GM12873 (cell line): Measurements from ENCODE around the gene HIP1.

ENCODE experiments used
- TF ChIP-seq, protein P1 (sequence below): IDR thresholded peaks from 2 replicates; pipeline ENCODE4 v1.5.1; 2012; ENCODE audit warnings: low read depth, mild to moderate bottlenecking, moderate library complexity, low read length, control low read depth; ENCODE audit not compliant: insufficient read depth; ENCODE audit errors: missing control alignments

The HIP1 gene

DNA sequence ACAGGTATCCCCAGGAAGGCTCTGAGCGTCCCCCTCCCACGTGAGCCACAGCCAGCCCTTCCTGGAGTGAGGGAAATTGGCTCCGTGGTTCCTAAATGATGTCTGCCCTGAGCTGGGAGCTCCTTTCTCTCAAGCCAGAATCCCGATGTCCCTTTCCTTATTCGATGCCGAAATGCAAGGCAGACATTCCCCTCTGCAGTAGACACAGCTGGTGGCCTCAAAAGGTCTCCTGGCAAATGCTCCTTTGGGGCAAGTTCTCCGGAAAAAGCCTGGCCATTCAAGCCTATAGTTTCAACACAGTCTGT lies 98.9 kb downstream of the HIP1 start:
- TF ChIP-seq, protein P1, sequence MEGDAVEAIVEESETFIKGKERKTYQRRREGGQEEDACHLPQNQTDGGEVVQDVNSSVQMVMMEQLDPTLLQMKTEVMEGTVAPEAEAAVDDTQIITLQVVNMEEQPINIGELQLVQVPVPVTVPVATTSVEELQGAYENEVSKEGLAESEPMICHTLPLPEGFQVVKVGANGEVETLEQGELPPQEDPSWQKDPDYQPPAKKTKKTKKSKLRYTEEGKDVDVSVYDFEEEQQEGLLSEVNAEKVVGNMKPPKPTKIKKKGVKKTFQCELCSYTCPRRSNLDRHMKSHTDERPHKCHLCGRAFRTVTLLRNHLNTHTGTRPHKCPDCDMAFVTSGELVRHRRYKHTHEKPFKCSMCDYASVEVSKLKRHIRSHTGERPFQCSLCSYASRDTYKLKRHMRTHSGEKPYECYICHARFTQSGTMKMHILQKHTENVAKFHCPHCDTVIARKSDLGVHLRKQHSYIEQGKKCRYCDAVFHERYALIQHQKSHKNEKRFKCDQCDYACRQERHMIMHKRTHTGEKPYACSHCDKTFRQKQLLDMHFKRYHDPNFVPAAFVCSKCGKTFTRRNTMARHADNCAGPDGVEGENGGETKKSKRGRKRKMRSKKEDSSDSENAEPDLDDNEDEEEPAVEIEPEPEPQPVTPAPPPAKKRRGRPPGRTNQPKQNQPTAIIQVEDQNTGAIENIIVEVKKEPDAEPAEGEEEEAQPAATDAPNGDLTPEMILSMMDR: no peak

DNA sequence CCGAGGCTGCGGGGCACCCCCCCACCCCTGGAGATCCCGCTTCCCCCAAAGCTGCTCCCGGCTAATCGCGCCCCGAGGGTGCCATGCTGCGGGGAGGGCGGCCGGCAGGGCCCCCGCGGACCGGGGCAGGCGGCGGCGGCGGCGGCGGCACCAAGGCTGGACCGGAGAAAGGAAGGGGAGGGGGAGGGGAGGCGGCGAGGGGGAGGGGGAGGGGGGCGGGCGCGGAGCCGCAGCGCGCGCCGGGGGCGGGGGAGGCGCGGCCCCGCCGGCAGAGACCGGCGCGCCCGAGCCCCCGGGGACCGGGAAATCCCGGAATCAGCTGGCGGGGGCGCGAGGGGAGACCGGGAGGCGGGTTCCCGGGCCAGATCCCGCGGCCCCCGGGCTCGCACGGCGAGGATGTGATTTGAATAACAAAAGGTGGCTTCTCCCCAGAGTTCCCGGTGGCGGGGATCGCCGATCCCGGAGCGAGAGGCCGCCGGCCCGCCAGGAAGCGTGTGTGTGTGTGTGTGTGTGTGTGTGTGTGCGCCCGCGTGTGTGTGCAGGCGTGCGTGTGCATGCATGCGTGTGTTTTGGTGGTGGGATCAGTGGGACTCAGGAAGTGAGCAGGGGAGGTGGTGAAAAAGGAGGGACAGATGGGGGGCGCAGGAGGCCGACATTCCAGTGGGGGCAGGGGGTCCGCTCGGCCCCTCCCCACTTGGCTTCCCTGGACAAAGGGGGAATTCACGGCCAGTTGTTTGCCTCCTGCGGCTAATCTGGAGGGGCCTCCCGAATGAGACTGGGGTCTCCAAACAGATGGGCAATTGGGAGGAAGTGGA lies 99.5 kb downstream of the HIP1 start:
- TF ChIP-seq, protein P1: no peak

DNA sequence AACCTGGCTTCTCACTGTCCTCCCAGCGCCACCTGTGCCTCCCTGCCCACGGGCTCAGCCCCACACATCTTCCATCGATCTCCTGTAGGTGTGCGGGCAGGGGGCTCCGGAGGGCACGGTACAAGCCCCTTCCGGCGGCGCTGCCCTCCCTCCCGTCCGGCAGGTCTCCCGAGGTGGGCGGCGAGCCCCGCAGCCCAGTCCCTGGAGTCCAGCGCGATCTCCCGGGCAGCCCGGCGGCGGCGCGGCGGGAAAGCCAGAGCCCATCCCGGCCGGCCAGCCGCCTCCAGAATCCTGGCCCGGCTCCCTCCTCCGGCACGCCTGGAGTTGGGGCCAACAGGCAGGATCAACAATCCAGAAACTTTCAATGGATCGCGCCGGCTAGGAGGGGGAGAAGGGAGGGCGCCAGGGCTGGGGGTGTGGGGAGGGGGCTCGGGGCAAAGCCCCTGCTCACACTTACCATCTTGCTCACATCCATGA lies 100.1 kb downstream of the HIP1 start:
- TF ChIP-seq, protein P1: no peak

DNA sequence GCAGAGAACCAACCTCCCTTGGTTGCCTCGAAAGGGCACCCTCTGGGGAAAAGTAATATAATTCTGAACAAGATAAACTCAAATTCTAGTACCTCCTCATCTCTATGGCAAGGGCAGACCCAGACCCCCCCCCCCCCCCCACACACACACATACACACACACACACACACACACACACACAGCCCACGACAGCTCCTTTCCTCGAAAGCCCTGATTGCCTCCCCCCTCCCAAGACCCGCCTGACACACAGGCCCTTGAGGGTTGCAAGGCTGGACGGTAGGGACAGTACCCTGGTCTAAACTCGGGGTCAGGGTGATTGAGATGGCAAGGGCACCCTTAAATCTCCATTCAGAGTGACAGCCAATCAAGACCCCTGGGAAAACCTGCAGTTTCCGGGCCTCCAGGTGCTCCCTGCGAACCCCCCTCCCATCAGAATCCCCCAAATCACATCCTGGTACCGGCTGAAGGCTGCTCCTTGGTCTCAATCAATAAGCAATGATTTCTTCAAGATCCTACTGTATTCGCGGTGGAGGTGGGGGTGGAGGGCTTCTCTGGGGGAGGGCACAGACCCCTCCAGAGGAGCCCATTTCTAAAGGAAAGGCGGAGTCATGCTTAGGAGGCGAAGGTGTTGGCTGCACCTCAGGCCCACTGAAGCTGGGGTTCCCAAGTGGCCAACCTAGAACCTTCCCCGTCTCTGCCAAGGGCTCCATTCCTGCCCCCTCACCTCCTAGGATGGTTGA lies 100.7 kb downstream of the HIP1 start:
- TF ChIP-seq, protein P1: no peak

DNA sequence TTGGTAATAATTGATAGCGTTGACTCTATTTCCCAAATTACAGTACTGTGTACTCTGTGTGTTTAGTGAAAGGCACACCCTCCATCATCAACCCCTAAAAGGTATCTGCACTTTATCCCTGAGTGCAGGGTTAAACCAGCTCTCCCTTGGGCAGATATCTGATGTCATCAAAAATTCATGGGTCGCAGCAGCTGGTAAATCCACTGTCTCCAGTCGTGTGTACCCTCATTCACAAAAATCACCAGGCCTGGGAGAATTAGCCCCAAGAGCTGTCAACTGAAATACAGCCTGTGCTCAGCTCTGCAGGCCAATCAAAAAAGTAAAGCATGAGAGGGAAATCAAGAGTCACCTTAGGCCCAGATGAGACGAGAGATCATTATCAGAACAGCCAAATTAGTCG lies 103.7 kb downstream of the HIP1 start:
- TF ChIP-seq, protein P1: no peak

DNA sequence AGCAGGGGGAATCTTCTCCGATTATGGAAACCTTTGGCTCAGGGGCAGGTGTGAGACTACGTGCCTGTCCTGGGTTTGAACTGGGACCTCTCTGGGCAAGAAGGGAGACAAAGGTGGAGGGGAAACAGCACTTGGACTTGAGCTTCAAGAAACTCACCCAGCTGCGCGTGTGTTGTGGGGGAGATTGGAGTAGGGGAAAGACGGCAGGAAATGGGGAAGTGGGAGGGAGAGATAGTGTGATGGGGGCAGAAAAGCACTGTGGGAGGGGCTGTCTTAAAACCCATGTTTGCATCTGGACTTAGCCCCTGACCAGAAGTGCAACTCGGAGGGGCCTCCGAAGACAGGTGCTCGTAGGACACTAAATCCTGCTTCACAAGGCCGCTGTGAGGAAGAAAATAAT lies 107.0 kb downstream of the HIP1 start:
- TF ChIP-seq, protein P1: no peak

DNA sequence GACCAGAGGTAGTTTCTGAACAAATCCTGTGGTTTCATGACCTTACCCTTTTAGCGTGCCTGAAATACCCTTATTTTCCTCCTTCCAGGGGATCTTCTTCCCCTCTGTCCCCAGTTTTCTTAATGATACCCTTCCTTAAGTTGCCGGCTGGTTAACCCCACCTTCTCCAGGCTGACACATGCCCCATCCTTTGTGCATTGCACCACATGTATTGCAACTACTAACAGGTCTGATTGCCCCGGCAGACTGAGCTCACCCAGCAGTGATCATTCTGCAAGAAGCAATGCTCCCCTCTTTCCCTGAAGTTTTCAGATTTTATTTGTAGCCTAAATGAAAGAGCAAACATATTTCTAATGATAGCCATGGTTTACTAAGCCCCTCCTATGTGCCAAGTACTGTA lies 108.2 kb downstream of the HIP1 start:
- TF ChIP-seq, protein P1: no peak
